HepG2 (cell line): ENCODE results near the gene IL36B. TPM values are rescaled to one million over a fixed set of nuclear protein-coding genes. Genes with fewer than 3 reads are reported as not detected.

Source experiments
- ATAC-seq: fragments of 200-7000 bp; cut with Tn5 transposase; 3 replicates; pipeline ENCODE4 v1.9.1; 2020; ENCODE audit warnings: mild to moderate bottlenecking, moderate library complexity
- BruUV-seq: library from RNA; stranded (reverse); fragments of 400-500 nt; replicated peaks from 2 replicates; lab custom pipeline; 2021; lab: Mats Ljungman, UMichigan
- CTCF ChIA-PET: fragments of 300-600 bp; formaldehyde crosslinking; extraction: SDS; loops from one replicate; lab custom pipeline; 2021; ENCODE audit warnings: low total read pairs, inconsistent platforms, low intra/inter-chr PET ratio; lab: Yijun Ruan, JAX
- POLR2A ChIA-PET: fragments of 350-600 bp; sonication (Branson Sonifier 250); formaldehyde crosslinking; loops from one replicate; lab custom pipeline; 2020; ENCODE audit warnings: antibody characterized with exemption, inconsistent platforms; lab: Yijun Ruan, JAX
- DNase-seq: peaks from one replicate; pipeline ENCODE4 v3.0.0-alpha.2; 2015; ENCODE audit warnings: low spot score
- FAIRE-seq: peaks from 3 replicates; lab custom pipeline; 2011; peaks lifted over from hg19 to GRCh38; lab: Jason Lieb, UNC
- H2AFZ ChIP-seq: one replicate; pipeline ENCODE4 v1.6.1; 2011; ENCODE audit warnings: low read length, inconsistent platforms
- H3K27ac ChIP-seq: fragments of 300-600 bp; 3 replicates; pipeline ENCODE4 v1.8.0; 2011; ENCODE audit warnings: mixed run types, mild to moderate bottlenecking, mixed read lengths, low read length, inconsistent platforms; ENCODE audit not compliant: insufficient read depth; ENCODE audit errors: extremely low read length
- H3K27me3 ChIP-seq, 2 experiments: fragments of 200-600 bp in 1 of 2; 2 replicates in 1 of 2; 3 replicates in 1 of 2; pipeline versions ENCODE4 v1.6.0 to v1.8.0; 2011; ENCODE audit warnings: low read length in 2 of 2, mild to moderate bottlenecking in 2 of 2, moderate library complexity in 2 of 2, inconsistent platforms in 1 of 2; ENCODE audit not compliant: insufficient read depth in 2 of 2, control insufficient read depth in 1 of 2
- H3K36me3 ChIP-seq, 2 experiments: fragments of 200-600 bp in 1 of 2; replicated peaks in 1 of 2; 2 replicates in 1 of 2; 3 replicates in 1 of 2; pipeline versions ENCODE4 v1.5.1 to v1.8.0; 2011; ENCODE audit warnings: low read length in 2 of 2, inconsistent platforms in 1 of 2; ENCODE audit not compliant: insufficient read depth in 2 of 2, control insufficient read depth in 1 of 2
- H3K4me1 ChIP-seq: 2 replicates; pipeline ENCODE4 v1.5.1; 2012; ENCODE audit warnings: low read length, inconsistent platforms; ENCODE audit not compliant: insufficient read depth
- H3K4me2 ChIP-seq: 2 replicates; pipeline ENCODE4 v1.6.0; 2011; ENCODE audit warnings: low read depth, low read length, inconsistent platforms
- H3K4me3 ChIP-seq, 3 experiments: fragments of 200-600 bp in 1 of 3; sonication (generic), shearing (Covaris generic) in 1 of 3; replicated peaks in 1 of 3; 2 replicates each; pipeline ENCODE4 v1.5.1; 2011 to 2016; ENCODE audit warnings: low read length in 3 of 3, inconsistent platforms in 2 of 3, low read depth in 2 of 3, mild to moderate bottlenecking in 2 of 3, control low read depth in 1 of 3, mixed read lengths in 1 of 3; ENCODE audit not compliant: insufficient read depth in 1 of 3
- H3K79me2 ChIP-seq: one replicate; pipeline ENCODE4 v1.6.1; 2011; ENCODE audit warnings: low read length, inconsistent platforms; ENCODE audit not compliant: insufficient read depth
- H3K9ac ChIP-seq: 2 replicates; pipeline ENCODE4 v1.6.0; 2011; ENCODE audit warnings: mild to moderate bottlenecking, low read depth, low read length, inconsistent platforms; ENCODE audit not compliant: insufficient read depth
- H3K9me3 ChIP-seq: 2 replicates; pipeline ENCODE4 v1.5.1; 2012; ENCODE audit warnings: mild to moderate bottlenecking, low read length
- H4K20me1 ChIP-seq: 2 replicates; pipeline ENCODE4 v1.6.0; 2011; ENCODE audit warnings: inconsistent platforms, mild to moderate bottlenecking, low read length, moderate library complexity; ENCODE audit not compliant: insufficient read depth
- ASH2L ChIP-seq: fragments of 300-600, 200-600 bp; sonication (generic); IDR thresholded peaks from 2 replicates; pipeline ENCODE4 v1.7.0; 2017; ENCODE audit warnings: low read depth, mild to moderate bottlenecking, moderate library complexity, mixed read lengths, low read length; ENCODE audit not compliant: insufficient read length
- GATA4 ChIP-seq: sonication (generic); IDR thresholded peaks from 2 replicates; pipeline ENCODE4 v1.6.1; 2016; ENCODE audit warnings: antibody characterized with exemption, low read depth, borderline replicate concordance
- HNF4A ChIP-seq: sonication (generic); formaldehyde crosslinking; IDR thresholded peaks from 2 replicates; pipeline ENCODE4 v1.4.0; 2020; ENCODE audit warnings: missing genetic modification reagents
- KLF12 ChIP-seq: sonication (generic); formaldehyde crosslinking; IDR thresholded peaks from 2 replicates; pipeline ENCODE4 v1.4.0; 2020; ENCODE audit warnings: missing genetic modification reagents, borderline replicate concordance
- SOX6 ChIP-seq, 2 experiments: fragments of 450-650 bp in 1 of 2; sonication (generic) in 1 of 2; formaldehyde crosslinking in 1 of 2; IDR thresholded peaks; 2 replicates each; pipeline versions ENCODE4 v1.4.0 to v1.6.1; 2017 to 2020; ENCODE audit warnings: antibody characterized with exemption in 1 of 2, mild to moderate bottlenecking in 1 of 2, missing genetic modification reagents in 1 of 2
- SRSF4 ChIP-seq: fragments of 200-400 bp; formaldehyde crosslinking; IDR thresholded peaks from one replicate; pipeline ENCODE4 v1.6.1; 2018; ENCODE audit warnings: mild to moderate bottlenecking, low read depth, low read length, moderate library complexity; ENCODE audit not compliant: poor library complexity, severe bottlenecking
- ZC3H4 ChIP-seq: sonication (generic); formaldehyde crosslinking; IDR thresholded peaks from 2 replicates; pipeline ENCODE4 v1.4.0; 2020; ENCODE audit warnings: missing genetic modification reagents, borderline replicate concordance
- ZFYVE20 ChIP-seq: sonication (generic); formaldehyde crosslinking; IDR thresholded peaks from 2 replicates; pipeline ENCODE4 v1.8.0; 2023; ENCODE audit warnings: low read depth, mild to moderate bottlenecking, moderate library complexity, missing genetic modification reagents, borderline replicate concordance
- ZNF556 ChIP-seq: sonication (generic); formaldehyde crosslinking; IDR thresholded peaks from 2 replicates; pipeline ENCODE4 v1.4.0; 2020; ENCODE audit warnings: mild to moderate bottlenecking, missing genetic modification reagents, borderline replicate concordance
- whole genome bisulfite sequencing: methylation state at CpG from one replicate; pipeline ENCODE4 v1.1.6; 2017; ENCODE audit warnings: low lambda C conversion rate; 5-methylcytosine and 5-hydroxymethylcytosine counted together
- in situ Hi-C: cut with HindIII; loops from 2 replicates; pipeline ENCODE4 v1.10.0; 2017; ENCODE audit warnings: low pct_unique_long_range_greater_than_20kb; ENCODE audit not compliant: extremely low pct_ligation_motif_present
- intact Hi-C: fragments of 100-400 bp; cut with micrococcal nuclease; formaldehyde crosslinking; loops from one replicate; pipeline ENCODE4 v1.10.0; 2022; ENCODE audit not compliant: unreplicated experiment
- polyA plus RNA-seq, 8 experiments: library from polyadenylated mRNA; depleted of rRNA in 3 of 8; stranded (reverse) in 7 of 8; unstranded in 1 of 8; fragments of >200 nt; fragmentation: Illumina TruSeq in 4 of 8; extraction: Trizol in 4 of 8; gene quantifications; 2 replicates each; pipeline versions ENCODE4 v1.2.1 to v1.2.3, GENCODE V29; 2011 to 2016; ENCODE audit warnings: low read depth in 4 of 8, missing spikeins in 1 of 8, mixed read lengths in 1 of 8; ENCODE audit not compliant: insufficient read depth in 1 of 8
- total RNA-seq, 5 experiments: library from RNA; depleted of rRNA; stranded (reverse); fragments of >200 nt; fragmentation: Illumina TruSeq; extraction: Trizol; gene quantifications; 2 replicates each; pipeline ENCODE4 v1.2.3, GENCODE V29; 2016; ENCODE audit warnings: low read depth in 1 of 5
- TF ChIP-seq, protein P1 (sequence below): sonication (generic); formaldehyde crosslinking; IDR thresholded peaks from 2 replicates; pipeline ENCODE4 v1.5.0; 2020; ENCODE audit warnings: missing genetic modification reagents

The IL36B gene
- total and polyA plus RNA-seq, 2 of the 13 experiments (the other 11 are each of a cell fraction or from before 2014, with no cell fraction given), result not detected

DNA sequence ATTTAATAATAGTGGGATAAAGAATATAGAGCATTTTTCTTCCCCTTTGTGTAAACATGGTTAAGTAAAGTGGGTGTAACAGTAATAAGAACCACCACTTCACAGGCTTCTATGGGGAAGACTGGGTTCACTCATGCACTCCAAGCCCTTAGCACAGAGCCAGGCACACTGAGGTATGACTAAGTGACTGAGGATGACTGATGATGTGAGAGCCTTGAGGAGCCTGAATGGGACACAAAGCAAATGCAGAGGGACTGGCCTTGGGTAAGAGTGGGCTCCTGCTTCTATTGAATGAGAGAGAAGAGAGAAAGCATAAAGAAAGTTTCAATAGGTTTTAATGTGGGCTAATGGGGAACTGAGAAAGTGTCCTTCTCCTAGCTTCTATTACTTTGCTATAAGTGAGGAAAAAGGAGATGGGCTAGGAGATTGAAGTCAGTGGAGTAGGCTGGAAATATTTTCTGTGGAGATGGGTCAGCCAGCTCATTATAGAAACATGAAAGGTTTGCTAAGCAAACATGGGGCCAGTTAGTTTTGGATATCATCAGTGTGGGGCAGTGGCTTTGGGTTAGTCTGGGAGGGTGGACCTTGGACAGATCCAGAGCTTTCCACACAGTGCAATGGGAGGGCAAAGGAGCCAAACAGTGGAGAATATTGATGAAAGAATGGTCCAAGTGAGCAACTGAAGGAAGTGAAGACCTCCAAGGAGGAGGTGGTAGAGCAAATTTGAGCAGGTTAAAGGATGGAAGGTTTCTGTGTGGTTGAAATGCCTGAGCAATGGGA, 35.7 kb upstream of the IL36B start (continued):
- TF ChIP-seq ASH2L (no peak), ZNF556 (CRISPR knock-in tag) (no peak)
- TF ChIP-seq, all 625 proteins: peak for 163

DNA sequence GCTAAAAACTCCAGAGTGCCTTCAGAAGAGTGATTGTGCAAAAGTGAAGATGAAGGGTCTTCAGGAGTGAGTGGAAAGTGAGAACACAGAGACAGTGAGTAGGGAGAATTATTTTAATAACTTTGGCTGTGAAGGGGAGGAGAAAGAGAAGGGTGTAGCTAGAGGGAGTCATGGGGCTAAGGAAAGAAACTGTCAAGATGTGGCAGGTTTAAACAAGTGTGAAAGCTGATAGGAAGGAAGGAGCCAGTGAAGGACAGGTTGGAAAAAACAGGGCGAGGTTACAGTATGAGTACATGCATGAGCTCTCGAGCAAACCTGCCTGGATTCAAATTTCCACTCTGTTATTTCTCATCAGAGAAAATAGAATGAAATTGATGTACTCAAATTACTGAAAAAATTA, 32.9 kb upstream of the IL36B start:
- no peak for ATAC-seq
- Histone ChIP-seq H4K20me1 (no peaks in the 10 kb centered on the region), H3K9me3 (no peaks in the 10 kb centered on the region; the same call in 1 of the 2 replicates)
- no TSS peak for BruUV-seq
- POLR2A ChIA-PET, result interaction anchor here (1.7 kb wide), 1 partner anchor 113 kb away, joined by 7 read pairs; no protein-coding TSS in a partner anchor
- CTCF ChIA-PET, result no interaction called here
- TF ChIP-seq SOX6 (IDR thresholded peaks at IDR 0.05) (no peak), SOX6 (CRISPR knock-in tag; IDR thresholded peaks at IDR 0.05) (no peak), HNF4A (no peak), ZFYVE20 (CRISPR knock-in tag) (no peak), SRSF4 (no peak), KLF12 (CRISPR knock-in tag) (no peak), GATA4 (no peak), ZC3H4 (CRISPR knock-in tag) (no peak)
- TF ChIP-seq, protein P1, sequence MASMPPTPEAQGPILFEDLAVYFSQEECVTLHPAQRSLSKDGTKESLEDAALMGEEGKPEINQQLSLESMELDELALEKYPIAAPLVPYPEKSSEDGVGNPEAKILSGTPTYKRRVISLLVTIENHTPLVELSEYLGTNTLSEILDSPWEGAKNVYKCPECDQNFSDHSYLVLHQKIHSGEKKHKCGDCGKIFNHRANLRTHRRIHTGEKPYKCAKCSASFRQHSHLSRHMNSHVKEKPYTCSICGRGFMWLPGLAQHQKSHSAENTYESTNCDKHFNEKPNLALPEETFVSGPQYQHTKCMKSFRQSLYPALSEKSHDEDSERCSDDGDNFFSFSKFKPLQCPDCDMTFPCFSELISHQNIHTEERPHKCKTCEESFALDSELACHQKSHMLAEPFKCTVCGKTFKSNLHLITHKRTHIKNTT, result no peak
- TF ChIP-seq, all 625 proteins: peak for 0
- H3K79me2 ChIP-seq, result no peaks in the 10 kb centered on the region
- in situ Hi-C loops, result loop anchor here (10.0 kb wide), 1 partner anchor 289 kb away; no protein-coding TSS in a partner anchor
- no peaks in the 10 kb centered on the region for H3K36me3 ChIP-seq
- peaks cover 42% of the 10 kb centered on the region for H3K4me1 ChIP-seq
- intact Hi-C loops, result no loop called here
- FAIRE-seq, result no peak
- H3K27ac ChIP-seq, result no peak overlapping the region
- no peak overlapping the region for H3K4me3 ChIP-seq
- H3K4me2 ChIP-seq, result no peak overlapping the region
- H3K27me3 ChIP-seq, result peaks cover 0 to 6% of the 10 kb centered on the region in 2 experiments; a peak in 1 of 5 replicates
- 45% methylated on average over 2 of the region's 2 CpGs for WGBS
- no peak overlapping the region for H3K9ac ChIP-seq
- no peak for DNase-seq
- H2AFZ ChIP-seq, result no peak overlapping the region
